LNCAP (cell line): ENCODE data around the gene DNER.
A peak's percentile ranks its signal among the peaks of the same experiment; 100 is the strongest.

Experiments used
- CTCF ChIP-seq: fragments of 450-650 bp; IDR thresholded peaks from 2 replicates; pipeline ENCODE4 v1.5.1; 2017; ENCODE audit warnings: mild to moderate bottlenecking

DNER gene

DNA sequence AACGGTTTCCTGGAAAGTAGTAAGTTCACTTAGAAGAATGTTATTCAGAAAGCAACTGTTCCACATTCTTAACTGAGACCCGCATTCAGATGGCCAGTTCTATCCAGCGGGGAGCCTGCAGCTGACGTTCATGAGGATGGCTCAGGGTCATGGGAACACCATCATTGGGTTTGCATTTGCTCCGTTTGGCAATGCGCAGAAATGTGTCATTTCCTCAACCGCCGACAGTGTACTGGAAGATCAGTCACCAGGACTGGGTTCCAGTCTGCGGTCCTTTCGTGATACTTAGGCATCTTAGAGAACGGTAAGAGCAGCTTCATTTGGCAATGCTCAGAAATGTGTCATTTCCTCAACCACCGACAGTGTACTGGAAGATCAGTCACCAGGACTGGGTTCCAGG lies 104.0 kb downstream of the DNER start:
- no peak for TF ChIP-seq CTCF

GRCh38 chr2:229601936-229602335 lies 112.4 kb downstream of the DNER start:
- TF ChIP-seq CTCF = no peak

DNA sequence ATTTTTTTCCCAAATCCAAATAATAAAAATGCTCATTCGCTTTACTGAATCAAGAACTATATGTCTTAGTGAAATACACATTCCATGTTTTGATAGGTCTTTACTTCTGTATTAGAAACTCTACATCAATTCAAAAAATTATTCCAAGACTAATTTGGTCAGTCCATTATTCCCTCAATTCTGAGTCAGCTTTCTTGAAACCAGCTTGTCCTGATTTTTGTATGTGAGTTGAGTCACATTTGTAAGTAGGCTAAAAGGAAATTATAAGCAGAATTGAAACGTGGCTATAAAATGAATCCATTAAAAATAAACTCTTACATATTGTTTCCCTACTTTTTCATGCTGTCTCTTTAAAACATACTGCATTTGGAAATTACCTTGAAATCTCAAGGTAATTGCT lies 113.0 kb downstream of the DNER start:
- TF ChIP-seq CTCF = no peak

GRCh38 chr2:229598227-229598626 lies 116.1 kb downstream of the DNER start:
- TF ChIP-seq CTCF = no peak

- TF ChIP-seq CTCF = no peak
These were observed 117.6 kb downstream of the DNER start for GRCh38 chr2:229596796-229597195.

DNA sequence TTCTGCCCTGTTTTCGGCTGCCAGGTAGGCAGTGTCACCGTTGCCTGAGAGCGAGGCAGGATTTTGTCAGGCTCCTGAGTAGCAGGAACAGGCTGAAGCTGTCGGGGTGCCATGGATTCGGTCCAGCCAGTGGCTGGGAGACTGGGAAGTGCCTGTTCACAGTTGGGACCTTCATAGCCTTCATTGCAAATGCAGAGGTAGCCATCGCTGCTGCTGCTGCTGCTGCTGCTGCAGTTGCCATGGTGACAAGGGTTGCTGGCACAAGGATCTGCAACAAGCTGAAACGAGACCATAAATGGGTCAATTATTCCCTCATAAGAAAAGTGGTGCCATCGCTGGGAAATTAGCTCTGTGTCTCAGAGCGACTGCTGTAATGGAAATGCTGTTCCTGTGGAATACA lies 122.7 kb downstream of the DNER start:
- TF ChIP-seq CTCF = no peak

DNA sequence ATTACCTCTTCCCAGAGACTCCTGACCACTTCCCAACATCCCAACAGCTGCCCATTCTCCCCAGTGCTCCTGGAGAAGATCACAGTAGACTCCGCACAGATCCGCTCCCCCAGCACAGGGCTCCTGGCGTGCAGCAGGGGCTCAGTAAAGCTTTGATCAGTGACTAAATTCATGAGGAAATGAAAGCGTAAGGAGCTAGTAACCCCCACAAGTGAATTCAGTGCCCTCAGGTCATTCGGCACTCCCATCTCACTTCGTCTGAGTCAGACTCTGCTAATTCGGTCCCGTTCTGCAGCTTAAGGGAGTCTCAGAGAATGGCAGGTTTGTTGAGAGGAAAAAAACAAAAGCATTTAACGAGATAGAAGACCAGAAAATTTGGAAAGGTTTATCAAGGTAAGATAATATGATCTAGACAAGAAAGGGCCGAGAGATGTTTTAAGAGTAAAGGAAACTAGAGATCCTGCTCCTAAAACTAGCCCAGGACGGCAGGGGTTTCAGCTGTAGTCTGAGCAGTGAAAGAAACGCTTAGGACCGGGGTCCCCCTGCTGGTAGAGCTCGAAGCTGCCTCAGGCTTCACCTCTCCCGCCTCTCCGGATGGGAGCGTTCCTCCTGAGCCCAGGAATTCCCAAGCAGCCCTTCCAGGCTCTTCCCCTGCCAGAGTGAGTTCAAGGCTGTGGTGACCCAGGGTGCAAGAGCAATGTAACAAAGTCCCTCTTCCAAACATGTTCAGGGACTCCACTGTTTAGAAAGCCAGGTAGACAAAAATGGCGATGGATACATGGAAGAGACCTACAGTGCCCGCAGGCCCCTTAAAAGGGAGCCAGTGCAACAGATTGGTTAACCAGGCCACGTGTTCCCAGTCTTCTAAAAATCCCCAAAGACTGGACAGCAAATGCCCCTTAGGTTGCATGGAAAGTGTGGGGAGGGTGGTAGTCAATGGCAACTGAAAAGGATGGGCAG lies 127.3 kb downstream of the DNER start:
- TF ChIP-seq CTCF = peak; percentile 70
